Astrocyte (in vitro differentiated cells and primary cell): ENCODE measurements around the gene CCDC174.

Source experiments
- EZH2 ChIP-seq: IDR thresholded peaks from 2 replicates; pipeline ENCODE4 v1.6.1; 2012; ENCODE audit warnings: mild to moderate bottlenecking, low read length, inconsistent platforms; ENCODE audit not compliant: insufficient read depth
- TF ChIP-seq, protein P1 (sequence below): IDR thresholded peaks from 2 replicates; pipeline ENCODE4 v1.5.1; 2011; ENCODE audit warnings: low read depth, mild to moderate bottlenecking, inconsistent platforms, low read length, moderate library complexity; ENCODE audit not compliant: insufficient read depth

DNA sequence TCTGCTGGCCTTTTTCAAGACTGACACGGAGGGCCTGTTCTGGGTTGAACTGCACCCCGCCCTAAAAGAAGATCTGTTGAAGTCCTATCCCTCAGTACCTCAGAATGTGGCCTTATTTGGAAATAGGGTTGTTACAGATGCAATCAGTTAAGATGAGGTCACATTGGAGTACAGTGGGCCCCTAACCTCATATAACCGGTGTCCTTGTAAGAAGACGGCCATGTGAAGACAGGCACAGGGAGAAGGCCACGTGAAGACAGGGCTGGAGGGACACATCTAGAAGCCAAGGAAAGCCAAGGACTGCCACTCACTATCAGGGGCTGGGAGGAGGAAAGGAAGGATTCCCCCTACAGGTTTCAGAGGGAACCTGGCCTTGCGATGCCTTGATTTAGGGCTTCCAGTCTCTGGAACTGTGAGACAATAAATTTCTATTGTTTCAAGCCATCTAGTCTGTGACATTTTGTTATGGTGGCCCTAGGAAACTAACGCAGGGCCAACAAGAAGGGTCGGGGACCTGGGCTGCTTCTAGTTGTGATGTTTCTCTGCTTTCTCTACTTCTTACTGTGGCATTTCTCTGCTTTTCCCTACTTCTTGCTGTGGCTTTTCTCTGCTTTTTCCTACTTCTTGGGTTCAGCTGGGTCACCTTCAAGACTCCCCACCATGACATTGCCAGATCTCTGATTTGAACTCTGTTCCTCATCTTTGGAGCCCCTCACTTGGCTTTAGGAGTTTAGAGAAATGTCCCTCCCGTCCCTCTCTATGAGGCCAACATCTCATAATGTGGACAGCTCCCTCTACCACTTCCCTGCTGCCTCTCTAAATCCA is 4.8 kb upstream of the CCDC174 start:
- TF ChIP-seq, protein P1, sequence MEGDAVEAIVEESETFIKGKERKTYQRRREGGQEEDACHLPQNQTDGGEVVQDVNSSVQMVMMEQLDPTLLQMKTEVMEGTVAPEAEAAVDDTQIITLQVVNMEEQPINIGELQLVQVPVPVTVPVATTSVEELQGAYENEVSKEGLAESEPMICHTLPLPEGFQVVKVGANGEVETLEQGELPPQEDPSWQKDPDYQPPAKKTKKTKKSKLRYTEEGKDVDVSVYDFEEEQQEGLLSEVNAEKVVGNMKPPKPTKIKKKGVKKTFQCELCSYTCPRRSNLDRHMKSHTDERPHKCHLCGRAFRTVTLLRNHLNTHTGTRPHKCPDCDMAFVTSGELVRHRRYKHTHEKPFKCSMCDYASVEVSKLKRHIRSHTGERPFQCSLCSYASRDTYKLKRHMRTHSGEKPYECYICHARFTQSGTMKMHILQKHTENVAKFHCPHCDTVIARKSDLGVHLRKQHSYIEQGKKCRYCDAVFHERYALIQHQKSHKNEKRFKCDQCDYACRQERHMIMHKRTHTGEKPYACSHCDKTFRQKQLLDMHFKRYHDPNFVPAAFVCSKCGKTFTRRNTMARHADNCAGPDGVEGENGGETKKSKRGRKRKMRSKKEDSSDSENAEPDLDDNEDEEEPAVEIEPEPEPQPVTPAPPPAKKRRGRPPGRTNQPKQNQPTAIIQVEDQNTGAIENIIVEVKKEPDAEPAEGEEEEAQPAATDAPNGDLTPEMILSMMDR: no peak
- no peak for TF ChIP-seq EZH2
